ENCODE data around the gene UNC79.

DNA sequence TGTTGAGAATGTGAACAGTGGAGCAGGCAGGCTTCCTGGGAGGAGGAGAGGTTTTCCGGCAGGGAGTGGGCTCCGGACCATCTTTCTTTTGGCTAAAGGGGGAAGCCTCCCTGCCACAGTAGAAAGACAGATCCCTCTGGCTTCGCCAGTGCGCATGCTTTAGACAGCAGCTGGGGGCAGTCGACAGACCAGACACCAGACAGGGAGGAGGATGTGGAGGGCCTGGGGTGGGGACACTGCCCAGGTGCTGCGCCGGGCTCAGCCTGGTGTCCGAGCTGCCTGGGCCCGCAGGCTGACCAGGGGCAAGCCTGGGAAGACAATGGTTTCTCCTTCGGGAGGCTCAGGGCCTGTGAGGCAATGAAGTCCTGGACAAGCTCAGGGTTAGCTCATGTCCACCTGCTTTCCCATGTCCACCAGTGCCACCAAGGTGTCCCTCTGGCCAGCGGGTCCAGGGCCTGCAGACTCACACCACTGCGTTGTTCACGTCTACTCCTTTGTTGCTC, 290.3 kb downstream of the UNC79 start:
- TF ChIP-seq POLR2AphosphoS5 (IDR thresholded peaks at IDR 0.05): no peak
- TF ChIP-seq, protein P1, sequence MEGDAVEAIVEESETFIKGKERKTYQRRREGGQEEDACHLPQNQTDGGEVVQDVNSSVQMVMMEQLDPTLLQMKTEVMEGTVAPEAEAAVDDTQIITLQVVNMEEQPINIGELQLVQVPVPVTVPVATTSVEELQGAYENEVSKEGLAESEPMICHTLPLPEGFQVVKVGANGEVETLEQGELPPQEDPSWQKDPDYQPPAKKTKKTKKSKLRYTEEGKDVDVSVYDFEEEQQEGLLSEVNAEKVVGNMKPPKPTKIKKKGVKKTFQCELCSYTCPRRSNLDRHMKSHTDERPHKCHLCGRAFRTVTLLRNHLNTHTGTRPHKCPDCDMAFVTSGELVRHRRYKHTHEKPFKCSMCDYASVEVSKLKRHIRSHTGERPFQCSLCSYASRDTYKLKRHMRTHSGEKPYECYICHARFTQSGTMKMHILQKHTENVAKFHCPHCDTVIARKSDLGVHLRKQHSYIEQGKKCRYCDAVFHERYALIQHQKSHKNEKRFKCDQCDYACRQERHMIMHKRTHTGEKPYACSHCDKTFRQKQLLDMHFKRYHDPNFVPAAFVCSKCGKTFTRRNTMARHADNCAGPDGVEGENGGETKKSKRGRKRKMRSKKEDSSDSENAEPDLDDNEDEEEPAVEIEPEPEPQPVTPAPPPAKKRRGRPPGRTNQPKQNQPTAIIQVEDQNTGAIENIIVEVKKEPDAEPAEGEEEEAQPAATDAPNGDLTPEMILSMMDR (IDR thresholded peaks at IDR 0.05): no peak
- no peak for TF ChIP-seq POLR2A (IDR thresholded peaks at IDR 0.05)
- TF ChIP-seq EP300 (IDR thresholded peaks at IDR 0.05): no peak
